GM12874 (cell line): ENCODE data around the gene RNF17.

Experiments
- TF ChIP-seq, protein P1 (sequence below): IDR thresholded peaks from 2 replicates; pipeline ENCODE4 v1.5.1; 2011; ENCODE audit warnings: low read depth, mild to moderate bottlenecking, control low read depth, low read length, moderate library complexity; ENCODE audit not compliant: insufficient read depth

Gene RNF17

DNA sequence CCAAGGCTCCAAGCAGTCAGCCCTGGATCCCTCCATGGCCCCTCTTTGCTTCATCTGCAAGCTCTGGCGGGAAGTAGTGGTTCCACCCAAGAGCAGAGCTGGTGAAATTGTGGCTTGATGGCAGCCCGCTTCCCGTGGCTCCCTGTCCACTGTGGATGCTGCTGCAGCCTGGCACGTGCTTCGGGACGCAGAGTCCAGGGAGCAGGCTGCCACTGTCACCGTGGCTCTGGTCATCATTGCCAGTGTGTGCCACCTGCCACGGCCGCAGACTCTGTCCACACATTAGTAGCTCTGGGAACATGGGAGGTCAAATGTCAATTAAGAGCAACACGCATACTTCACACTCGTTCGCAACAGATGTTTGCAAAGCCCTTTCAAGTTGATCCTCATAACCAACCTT lies 40.8 kb upstream of the RNF17 start:
- TF ChIP-seq, protein P1, sequence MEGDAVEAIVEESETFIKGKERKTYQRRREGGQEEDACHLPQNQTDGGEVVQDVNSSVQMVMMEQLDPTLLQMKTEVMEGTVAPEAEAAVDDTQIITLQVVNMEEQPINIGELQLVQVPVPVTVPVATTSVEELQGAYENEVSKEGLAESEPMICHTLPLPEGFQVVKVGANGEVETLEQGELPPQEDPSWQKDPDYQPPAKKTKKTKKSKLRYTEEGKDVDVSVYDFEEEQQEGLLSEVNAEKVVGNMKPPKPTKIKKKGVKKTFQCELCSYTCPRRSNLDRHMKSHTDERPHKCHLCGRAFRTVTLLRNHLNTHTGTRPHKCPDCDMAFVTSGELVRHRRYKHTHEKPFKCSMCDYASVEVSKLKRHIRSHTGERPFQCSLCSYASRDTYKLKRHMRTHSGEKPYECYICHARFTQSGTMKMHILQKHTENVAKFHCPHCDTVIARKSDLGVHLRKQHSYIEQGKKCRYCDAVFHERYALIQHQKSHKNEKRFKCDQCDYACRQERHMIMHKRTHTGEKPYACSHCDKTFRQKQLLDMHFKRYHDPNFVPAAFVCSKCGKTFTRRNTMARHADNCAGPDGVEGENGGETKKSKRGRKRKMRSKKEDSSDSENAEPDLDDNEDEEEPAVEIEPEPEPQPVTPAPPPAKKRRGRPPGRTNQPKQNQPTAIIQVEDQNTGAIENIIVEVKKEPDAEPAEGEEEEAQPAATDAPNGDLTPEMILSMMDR: no peak

DNA sequence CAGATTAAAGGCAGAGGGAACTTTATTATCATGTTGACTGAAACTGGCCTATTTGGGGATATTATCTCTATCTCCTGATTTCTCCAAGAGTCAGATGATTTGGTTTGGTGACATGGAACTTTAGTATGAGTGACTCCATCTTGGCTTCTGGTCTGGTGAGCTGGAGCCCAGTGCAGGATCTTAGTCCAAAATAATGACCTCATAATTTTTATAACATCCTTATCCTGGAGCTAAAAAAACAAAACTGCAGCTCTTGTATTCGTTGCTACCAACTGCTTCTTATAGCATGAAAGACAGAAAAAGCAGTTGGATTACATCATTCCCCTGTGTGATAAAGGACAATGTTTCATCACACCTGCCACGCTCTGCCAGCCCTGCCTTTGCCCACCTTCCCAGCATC lies 39.3 kb upstream of the RNF17 start:
- TF ChIP-seq, protein P1: no peak

DNA sequence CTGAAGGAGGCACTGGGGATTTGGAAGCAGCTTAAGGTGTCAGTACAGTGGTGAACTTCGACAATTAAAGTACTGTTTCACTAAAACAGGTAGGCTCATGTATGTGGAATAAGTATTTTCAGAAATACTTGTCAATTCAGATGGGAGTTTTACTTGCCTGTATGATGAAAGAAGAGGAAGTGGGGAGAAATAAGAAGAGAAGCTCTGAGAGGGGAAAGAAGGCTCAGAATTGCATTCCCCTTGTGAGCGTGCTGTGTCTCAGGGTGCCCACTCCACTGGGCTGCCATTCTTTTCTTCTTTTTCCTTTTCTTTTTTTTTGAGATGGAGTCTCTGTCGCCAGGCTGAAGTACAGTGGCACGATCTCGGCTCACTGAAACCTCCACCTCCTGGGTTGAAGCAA lies 38.6 kb upstream of the RNF17 start:
- TF ChIP-seq, protein P1: no peak

DNA sequence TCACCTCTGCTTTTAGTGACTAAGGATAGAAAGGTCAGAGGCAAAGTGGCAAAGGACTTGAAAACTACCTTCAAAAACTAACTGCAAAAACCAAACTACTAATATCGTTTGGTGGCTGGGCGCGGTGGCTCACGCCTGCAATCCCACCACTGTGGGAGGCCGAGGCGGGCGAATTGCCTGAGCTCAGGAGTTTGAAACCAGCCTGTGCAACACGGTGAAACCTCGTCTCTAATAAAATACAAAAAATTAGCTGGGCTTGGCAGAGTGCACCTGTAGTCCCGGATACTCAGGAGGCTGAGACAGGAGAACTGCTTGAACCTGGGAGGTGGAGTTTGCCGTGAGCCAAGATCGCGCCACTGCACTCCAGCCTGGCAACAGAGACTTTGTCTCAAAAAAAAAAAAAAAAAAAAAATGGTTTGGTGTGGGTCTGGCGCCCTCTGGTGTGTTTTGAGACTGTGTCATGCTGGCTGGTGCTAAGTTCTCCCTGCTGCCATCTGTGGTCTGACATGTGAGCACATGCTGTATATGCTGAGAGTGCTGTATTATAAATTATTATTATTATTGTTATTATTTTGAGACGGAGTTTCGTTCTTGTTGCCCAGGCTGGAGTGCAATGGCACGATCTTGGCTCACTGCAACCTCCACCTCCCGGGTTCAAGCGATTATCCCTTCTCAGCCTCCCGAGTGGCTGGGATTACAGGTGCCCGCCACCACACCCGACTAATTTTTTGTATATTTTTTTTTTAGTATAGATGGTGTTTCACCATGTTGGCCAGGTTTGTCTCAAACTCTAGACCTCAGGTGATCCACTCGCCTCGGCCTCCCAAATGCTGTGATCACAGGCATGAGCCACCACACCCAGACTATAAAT lies 36.0 kb upstream of the RNF17 start:
- TF ChIP-seq, protein P1: peak; percentile 73

DNA sequence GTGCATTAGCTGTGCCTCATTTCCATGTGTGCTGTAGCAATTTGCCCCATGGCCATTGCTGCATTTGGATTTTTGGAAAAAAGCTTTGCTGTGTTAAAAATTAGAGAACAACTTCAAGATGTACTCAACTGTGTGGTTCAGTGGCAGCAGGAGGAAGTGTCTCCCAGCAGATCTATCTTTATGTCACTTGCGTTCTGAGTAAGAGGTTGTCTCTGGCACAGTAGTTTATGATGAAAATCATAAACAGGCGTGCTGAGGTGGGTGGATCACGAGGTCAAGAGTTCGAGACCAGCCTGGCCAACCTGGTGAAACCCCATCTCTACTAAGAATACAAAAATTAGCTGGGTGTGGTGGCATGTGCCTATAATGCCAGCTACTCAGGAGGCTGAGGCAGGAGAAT lies 29.0 kb upstream of the RNF17 start:
- TF ChIP-seq, protein P1: no peak

DNA sequence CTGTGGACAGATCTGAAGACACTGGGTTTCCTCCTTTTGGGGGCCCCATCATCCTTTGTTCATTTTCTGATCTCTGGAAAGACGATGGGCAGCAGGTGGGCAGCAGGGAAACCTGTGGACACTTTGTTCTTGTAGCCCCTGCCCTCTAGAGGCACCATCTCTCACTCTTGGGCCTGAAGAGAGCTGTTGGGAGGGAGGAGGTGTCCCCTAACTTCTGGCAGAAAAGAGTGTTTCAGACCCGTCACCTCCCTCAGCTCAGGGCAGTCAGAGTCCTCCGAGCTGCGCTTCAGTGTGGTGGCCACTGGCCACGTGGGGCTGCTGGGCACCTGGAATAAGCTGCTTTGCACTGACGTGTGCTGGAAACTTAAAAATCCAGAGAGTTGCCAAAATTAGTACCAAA lies 26.9 kb upstream of the RNF17 start:
- TF ChIP-seq, protein P1: no peak

DNA sequence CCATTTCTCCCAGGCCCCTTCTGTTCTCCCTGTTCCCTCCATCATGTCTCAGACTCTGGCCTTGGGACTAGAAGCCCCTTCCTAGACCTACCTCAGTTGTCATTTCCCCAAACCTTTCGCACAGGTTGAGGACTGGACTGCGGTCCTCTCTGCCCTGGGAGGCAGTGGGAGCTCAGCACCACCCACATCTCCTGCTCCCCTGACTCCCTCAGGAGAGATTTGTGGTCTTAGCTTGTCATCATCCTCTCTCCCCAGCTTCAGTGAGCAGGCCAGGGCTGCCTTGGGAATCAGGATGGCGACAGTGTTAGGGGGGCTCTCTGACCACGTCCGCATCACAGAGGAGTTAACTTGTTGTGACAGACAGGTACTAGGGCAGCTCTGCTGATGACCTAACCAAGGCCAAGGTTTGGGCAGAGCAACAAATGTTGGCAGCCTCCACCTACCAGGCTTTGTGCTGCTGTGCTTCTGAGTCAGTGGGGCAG lies 25.6 kb upstream of the RNF17 start:
- TF ChIP-seq, protein P1: no peak
